GM13976 (cell line): Measurements from ENCODE around the gene RACK1.

Experiments
- DNase-seq: peaks from one replicate; pipeline ENCODE4 v3.0.0; 2012; ENCODE audit warnings: low spot score
- CTCF ChIP-seq: IDR thresholded peaks from 2 replicates; pipeline ENCODE4 v1.5.1; 2012; ENCODE audit warnings: borderline replicate concordance, mild to moderate bottlenecking; ENCODE audit not compliant: insufficient read depth; ENCODE audit errors: extremely low read depth, missing control alignments, control extremely low read depth
- in situ Hi-C: fragments of 300-500 bp; cut with MboI; formaldehyde crosslinking; loops from one replicate; pipeline ENCODE4 v1.12.0; 2022; ENCODE audit warnings: low sequenced_read_pairs, mixed read lengths, inconsistent platforms; ENCODE audit not compliant: unreplicated experiment

Gene RACK1

GRCh38 chr5:181241393-181241975 is 2.2 kb downstream of the RACK1 start:
- DNase-seq: peak; percentile 41
- TF ChIP-seq CTCF: no peak
- in situ Hi-C loops: no loop called here

GRCh38 chr5:181239062-181239663 is 4.5 kb downstream of the RACK1 start:
- in situ Hi-C loops: no loop called here
- TF ChIP-seq CTCF: no peak
- no peak for DNase-seq

- DNase-seq: no peak
- TF ChIP-seq CTCF: no peak
- in situ Hi-C loops: no loop called here
Measured at GRCh38 chr5:181237729-181238385, 5.8 kb downstream of the RACK1 start.

GRCh38 chr5:181236954-181237641 is 6.6 kb downstream of the RACK1 start:
- in situ Hi-C loops: no loop called here
- TF ChIP-seq CTCF: no peak

GRCh38 chr5:181236471-181236870 is 7.2 kb downstream of the RACK1 start:
- in situ Hi-C loops: no loop called here
- TF ChIP-seq CTCF: no peak
- no peak for DNase-seq

More at GRCh38 chr5:181236954-181237641, 6.6 kb downstream of the RACK1 start:
- no peak for DNase-seq

GRCh38 chr5:181235689-181236366 is 7.9 kb downstream of the RACK1 start:
- in situ Hi-C loops: no loop called here
- TF ChIP-seq CTCF: no peak
- DNase-seq: no peak
